Measurements from ENCODE around the gene UBAC2. TPM values are rescaled to one million over a fixed set of nuclear protein-coding genes. Genes with fewer than 3 reads are reported as not detected.

Gene UBAC2
- total and polyA plus RNA-seq, 9 donors: 38.7 to 87.5 (median 48.0) TPM

- Histone ChIP-seq H3K9me3 (no peaks in the 10 kb centered on the region), H3K27me3 (no peaks in the 10 kb centered on the region), H3K27ac (no peak overlapping the region), H3K4me1 (ENCODE audit: insufficient read depth) (no peaks in the 10 kb centered on the region), H3K4me3 (no peak overlapping the region), H3K36me3 (no peaks in the 10 kb centered on the region)
- intact Hi-C loops (cut with DNase I): loop anchor here in 2 of 4 donors (10.0 kb wide), 2 partner anchors 92 to 262 kb away; no protein-coding TSS in a partner anchor
- DNase-seq: no peak
- TF ChIP-seq, protein P1, sequence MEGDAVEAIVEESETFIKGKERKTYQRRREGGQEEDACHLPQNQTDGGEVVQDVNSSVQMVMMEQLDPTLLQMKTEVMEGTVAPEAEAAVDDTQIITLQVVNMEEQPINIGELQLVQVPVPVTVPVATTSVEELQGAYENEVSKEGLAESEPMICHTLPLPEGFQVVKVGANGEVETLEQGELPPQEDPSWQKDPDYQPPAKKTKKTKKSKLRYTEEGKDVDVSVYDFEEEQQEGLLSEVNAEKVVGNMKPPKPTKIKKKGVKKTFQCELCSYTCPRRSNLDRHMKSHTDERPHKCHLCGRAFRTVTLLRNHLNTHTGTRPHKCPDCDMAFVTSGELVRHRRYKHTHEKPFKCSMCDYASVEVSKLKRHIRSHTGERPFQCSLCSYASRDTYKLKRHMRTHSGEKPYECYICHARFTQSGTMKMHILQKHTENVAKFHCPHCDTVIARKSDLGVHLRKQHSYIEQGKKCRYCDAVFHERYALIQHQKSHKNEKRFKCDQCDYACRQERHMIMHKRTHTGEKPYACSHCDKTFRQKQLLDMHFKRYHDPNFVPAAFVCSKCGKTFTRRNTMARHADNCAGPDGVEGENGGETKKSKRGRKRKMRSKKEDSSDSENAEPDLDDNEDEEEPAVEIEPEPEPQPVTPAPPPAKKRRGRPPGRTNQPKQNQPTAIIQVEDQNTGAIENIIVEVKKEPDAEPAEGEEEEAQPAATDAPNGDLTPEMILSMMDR (IDR thresholded peaks at IDR 0.05): no peak
- TF ChIP-seq POLR2A (IDR thresholded peaks at IDR 0.05): no peak
- WGBS, 3 donors: 81 to 85% (median 83%) methylated on average over 18 of the region's 18 CpGs
Observed at GRCh38 chr13:99172951-99173350, 27.7 kb upstream of the UBAC2 start.

DNA sequence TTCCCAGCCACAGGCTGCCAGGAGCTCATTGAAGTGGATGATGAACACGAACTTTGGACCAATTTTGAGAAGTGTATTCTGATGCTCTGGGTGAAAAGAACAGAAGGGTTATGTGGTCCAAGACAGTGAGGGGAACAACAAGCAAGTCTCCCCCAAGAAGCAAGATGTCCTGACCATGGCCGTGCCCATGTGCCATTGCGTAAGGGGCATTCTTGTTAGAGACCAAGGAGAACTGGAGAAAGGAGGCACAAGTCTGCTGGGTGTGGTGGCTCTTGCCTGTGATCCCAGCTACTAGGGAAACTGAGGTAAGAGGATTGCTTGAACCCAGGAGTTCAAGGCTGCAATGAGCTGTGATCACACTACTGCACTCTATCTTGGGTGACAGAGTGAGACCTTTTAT is 27.0 kb upstream of the UBAC2 start:
- intact Hi-C loops (cut with DNase I): loop anchor here in 2 of 4 donors (10.0 kb wide), 2 partner anchors 91 to 261 kb away; no protein-coding TSS in a partner anchor
- 84 to 92% (median 85%) methylated on average over 3 of the region's 3 CpGs for WGBS, 3 donors
- no peak overlapping the region for H3K4me3 ChIP-seq
- H3K36me3 ChIP-seq: no peaks in the 10 kb centered on the region
- no peak for DNase-seq
- no peak overlapping the region for H3K27ac ChIP-seq
- no peaks in the 10 kb centered on the region for H3K9me3 ChIP-seq
- TF ChIP-seq EP300 (IDR thresholded peaks at IDR 0.05) (no peak), POLR2A (IDR thresholded peaks at IDR 0.05) (no peak)
- TF ChIP-seq, protein P1 (IDR thresholded peaks at IDR 0.05): no peak
- no peaks in the 10 kb centered on the region for H3K4me1 ChIP-seq (ENCODE audit: insufficient read depth)
- no peaks in the 10 kb centered on the region for H3K27me3 ChIP-seq

DNA sequence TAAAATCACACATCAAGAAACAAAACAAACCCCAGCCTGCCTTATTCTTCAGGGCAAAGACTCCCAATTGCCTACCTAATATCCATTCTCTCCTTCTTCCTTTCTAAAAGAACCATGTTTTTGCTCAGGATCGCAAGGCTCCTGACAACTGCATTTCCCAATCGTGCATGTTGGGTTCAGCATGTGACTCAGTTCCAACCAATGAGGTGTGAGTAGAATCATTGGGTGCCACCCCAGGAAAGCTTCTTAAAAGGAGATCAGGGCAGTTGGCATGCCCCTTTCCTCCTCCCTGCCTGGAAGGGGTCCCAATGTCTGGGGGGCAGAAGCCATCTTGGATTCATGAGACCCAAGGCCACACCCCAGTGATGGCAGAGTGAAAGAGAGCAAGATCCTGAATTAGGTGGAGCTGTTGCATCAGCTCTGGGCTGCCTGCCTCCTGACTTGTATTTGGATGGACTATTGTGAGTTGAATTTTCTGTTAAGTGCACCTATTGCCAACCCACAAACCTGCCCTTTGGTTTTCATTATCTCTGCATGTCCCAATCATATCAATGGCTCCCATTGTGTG is 26.0 kb upstream of the UBAC2 start:
- Histone ChIP-seq H3K4me1 (ENCODE audit: insufficient read depth) (no peaks in the 10 kb centered on the region), H3K36me3 (no peaks in the 10 kb centered on the region), H3K4me3 (no peak overlapping the region), H3K27me3 (no peaks in the 10 kb centered on the region), H3K27ac (no peak overlapping the region), H3K9me3 (no peaks in the 10 kb centered on the region)
- no peak for DNase-seq
- intact Hi-C loops (cut with DNase I): loop anchor here (1.0 to 10.0 kb wide), 5 partner anchors 30 to 263 kb away; no protein-coding TSS in a partner anchor
- no peak for TF ChIP-seq EP300 (IDR thresholded peaks at IDR 0.05)
- TF ChIP-seq, protein P1 (IDR thresholded peaks at IDR 0.05): no peak
- TF ChIP-seq POLR2A (IDR thresholded peaks at IDR 0.05): no peak
- WGBS, 3 donors: 47 to 61% (median 49%) methylated on average over 2 of the region's 2 CpGs

DNA sequence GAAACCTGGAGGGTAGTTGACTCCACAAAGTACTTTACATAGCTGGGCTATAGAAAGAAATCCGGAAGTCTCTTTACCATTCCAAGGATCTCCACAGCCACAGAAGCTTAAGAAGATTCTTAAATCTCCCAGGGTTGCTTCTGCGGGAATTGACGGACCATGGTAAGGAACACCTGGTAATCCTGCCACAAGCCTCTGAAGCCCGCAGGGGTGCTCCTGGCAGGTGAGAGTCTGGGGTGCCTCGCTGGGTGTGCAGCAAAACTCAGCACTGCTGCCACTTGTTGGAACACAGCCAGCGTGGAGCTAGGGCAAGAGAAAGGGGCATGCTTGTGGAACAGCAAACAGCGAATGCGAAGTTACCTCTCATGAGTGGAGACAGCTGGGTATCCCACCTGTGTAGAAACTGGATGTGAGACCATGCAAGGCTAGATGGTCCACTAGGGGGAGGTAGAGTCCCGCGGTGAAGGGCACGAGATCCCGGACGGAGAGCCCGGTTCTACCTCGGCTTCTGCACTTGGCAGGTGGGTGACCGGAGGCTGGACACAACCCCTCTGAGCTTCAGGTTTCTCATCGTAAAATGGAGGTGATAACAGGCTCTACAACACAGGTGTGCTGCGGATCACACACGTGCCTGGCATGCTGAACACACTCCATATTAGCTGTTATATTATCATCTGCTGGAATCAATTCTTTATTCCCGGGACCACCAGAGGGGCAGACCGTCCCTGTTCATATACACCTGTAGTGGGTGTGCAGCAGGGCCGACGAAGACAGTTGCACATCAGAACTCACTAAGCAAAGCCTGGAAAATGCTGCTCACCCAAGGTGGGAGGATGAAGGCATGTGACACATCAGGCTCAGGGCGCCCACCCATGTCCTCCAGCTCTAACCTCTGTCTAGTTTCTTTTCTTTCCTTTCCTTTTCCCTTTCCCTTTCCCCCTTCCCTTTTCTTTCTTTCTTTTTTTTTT is 24.1 kb upstream of the UBAC2 start:
- TF ChIP-seq EP300 (IDR thresholded peaks at IDR 0.05): no peak
- TF ChIP-seq, protein P1 (IDR thresholded peaks at IDR 0.05): peak; percentile 64 to 71 (median 67)
- Histone ChIP-seq H3K4me1 (ENCODE audit: insufficient read depth) (no peaks in the 10 kb centered on the region), H3K36me3 (no peaks in the 10 kb centered on the region), H3K9me3 (no peaks in the 10 kb centered on the region), H3K27me3 (no peaks in the 10 kb centered on the region), H3K27ac (no peak overlapping the region), H3K4me3 (no peak overlapping the region)
- WGBS, 3 donors: 19 to 27% (median 26%) methylated on average over 23 to 24 of the region's 24 CpGs
- DNase-seq: peak; percentile 49 to 75 (median 73)
- intact Hi-C loops (cut with DNase I): loop anchor here (5.0 to 10.0 kb wide), 4 partner anchors 86 to 261 kb away; no protein-coding TSS in a partner anchor
